ENCODE data around the gene KCTD8. TPM values are rescaled to one million over a fixed set of nuclear protein-coding genes. Genes with fewer than 3 reads are reported as not detected.

KCTD8 gene
- total RNA-seq, 2 experiments from 2014 or later, result not detected

DNA sequence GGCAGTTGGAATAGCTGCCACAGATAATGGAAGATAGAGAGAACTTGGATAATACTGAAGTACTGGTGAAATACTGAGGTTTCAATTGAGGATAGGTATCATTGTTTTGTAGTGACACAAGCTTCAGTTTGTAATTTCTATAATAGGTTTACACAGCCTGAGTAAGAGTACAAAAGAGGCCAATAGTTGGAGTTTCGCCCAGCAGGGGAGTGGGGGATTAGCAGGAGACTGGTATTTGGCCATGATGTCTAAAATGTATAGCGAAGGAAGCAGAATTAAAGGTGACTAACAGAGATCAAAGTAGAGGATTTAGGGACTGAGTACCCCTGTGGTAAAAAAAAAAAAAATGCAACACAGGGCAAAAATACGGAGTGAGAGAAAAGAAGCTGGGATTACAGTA, 129.5 kb downstream of the KCTD8 start:
- CTCF ChIA-PET, result no interaction called here
- H3K36me3 Mint-ChIP-seq (ENCODE audit: low read depth), result no peaks in the 10 kb centered on the region
- no peak for ATAC-seq (ENCODE audit: poor library complexity)
- Histone ChIP-seq H3K4me1 (ENCODE audit: insufficient read depth, low read length) (no peaks in the 10 kb centered on the region), H3K36me3 (ENCODE audit: insufficient read depth, low read length) (no peaks in the 10 kb centered on the region), H3K9me3 (ENCODE audit: control insufficient read depth in 1 of 2, insufficient read depth in 1 of 2, low read length in 2 of 2) (peaks cover 0 to 3% of the 10 kb centered on the region in 2 experiments), H3K4me3 (ENCODE audit: low read length) (no peak overlapping the region), H3K27me3 (ENCODE audit: control insufficient read depth in 1 of 2, insufficient read depth in 2 of 2, low read length in 2 of 2) (no peaks in the 10 kb centered on the region), H3K27ac (ENCODE audit: low read depth in 1 of 2, low read length in 2 of 2) (no peak overlapping the region)
- intact Hi-C loops (cut with DNase I, micrococcal nuclease), result no loop called here
- H3K27me3 Mint-ChIP-seq, result no peaks in the 10 kb centered on the region
- POLR2A ChIA-PET, result no interaction called here
- no peak overlapping the region for H3K27ac Mint-ChIP-seq
- H3K9me3 Mint-ChIP-seq, result peaks cover 2% of the 10 kb centered on the region
- H3K4me1 Mint-ChIP-seq (ENCODE audit: low read depth), result no peaks in the 10 kb centered on the region
- TF ChIP-seq, protein P1, sequence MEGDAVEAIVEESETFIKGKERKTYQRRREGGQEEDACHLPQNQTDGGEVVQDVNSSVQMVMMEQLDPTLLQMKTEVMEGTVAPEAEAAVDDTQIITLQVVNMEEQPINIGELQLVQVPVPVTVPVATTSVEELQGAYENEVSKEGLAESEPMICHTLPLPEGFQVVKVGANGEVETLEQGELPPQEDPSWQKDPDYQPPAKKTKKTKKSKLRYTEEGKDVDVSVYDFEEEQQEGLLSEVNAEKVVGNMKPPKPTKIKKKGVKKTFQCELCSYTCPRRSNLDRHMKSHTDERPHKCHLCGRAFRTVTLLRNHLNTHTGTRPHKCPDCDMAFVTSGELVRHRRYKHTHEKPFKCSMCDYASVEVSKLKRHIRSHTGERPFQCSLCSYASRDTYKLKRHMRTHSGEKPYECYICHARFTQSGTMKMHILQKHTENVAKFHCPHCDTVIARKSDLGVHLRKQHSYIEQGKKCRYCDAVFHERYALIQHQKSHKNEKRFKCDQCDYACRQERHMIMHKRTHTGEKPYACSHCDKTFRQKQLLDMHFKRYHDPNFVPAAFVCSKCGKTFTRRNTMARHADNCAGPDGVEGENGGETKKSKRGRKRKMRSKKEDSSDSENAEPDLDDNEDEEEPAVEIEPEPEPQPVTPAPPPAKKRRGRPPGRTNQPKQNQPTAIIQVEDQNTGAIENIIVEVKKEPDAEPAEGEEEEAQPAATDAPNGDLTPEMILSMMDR (IDR thresholded peaks at IDR 0.05), result no peak
- H3K4me3 Mint-ChIP-seq, result no peak overlapping the region
- DNase-seq, result no peak

DNA sequence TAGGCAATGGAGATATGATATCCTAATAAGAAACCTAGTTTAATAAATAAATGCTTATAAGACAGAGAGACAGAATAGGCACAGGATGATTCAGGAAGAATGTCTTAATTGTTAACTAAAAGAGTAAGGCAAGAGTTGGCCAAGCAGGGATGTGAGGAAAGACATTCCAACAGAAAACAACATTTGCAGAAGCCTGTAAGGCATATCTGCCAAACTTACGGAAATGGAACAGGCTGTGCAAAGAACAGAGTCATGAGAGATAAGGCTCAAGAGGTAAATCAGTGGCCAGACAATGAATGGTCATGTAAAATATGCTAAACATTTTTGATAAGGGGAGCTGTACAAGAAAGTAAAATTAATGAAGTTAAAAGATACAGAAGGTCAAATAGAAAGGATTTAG, 134.9 kb downstream of the KCTD8 start:
- Histone ChIP-seq H3K27ac (ENCODE audit: low read depth in 1 of 2, low read length in 2 of 2) (no peak overlapping the region), H3K9me3 (ENCODE audit: control insufficient read depth in 1 of 2, insufficient read depth in 1 of 2, low read length in 2 of 2) (peaks cover 0 to 3% of the 10 kb centered on the region in 2 experiments), H3K36me3 (ENCODE audit: insufficient read depth, low read length) (no peaks in the 10 kb centered on the region), H3K27me3 (ENCODE audit: control insufficient read depth in 1 of 2, insufficient read depth in 2 of 2, low read length in 2 of 2) (no peaks in the 10 kb centered on the region), H3K4me1 (ENCODE audit: insufficient read depth, low read length) (no peaks in the 10 kb centered on the region), H3K4me3 (ENCODE audit: low read length) (no peak overlapping the region)
- Mint-ChIP-seq H3K9me3 (peaks cover 2% of the 10 kb centered on the region), H3K4me1 (ENCODE audit: low read depth) (no peaks in the 10 kb centered on the region), H3K36me3 (ENCODE audit: low read depth) (no peaks in the 10 kb centered on the region), H3K27me3 (no peaks in the 10 kb centered on the region), H3K4me3 (no peak overlapping the region), H3K27ac (no peak overlapping the region)
- ChIA-PET CTCF (no interaction called here), POLR2A (no interaction called here)
- TF ChIP-seq, protein P1 (IDR thresholded peaks at IDR 0.05), result no peak
- no peak for ATAC-seq (ENCODE audit: poor library complexity)
- no peak for DNase-seq
- intact Hi-C loops (cut with DNase I, micrococcal nuclease), result no loop called here

DNA sequence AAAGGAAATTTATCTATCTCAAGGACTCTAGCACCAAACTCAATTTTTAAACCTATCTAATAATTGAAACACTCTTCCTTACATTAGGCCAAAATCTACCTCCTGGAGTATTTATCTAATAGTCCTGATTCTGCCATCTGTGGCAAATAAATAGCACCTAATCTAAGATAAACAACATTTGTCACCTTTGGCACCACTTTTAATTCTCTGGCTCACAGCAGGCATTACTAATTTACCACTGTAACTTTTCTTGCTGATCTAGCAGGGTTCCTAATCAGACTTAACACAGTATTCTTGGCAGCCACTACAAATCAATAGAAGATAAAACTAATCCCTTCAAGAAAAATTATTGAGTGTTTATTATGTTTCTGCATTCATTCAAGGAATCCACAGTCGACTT, 161.1 kb downstream of the KCTD8 start:
- Histone ChIP-seq H3K4me3 (ENCODE audit: low read length) (no peak overlapping the region), H3K4me1 (ENCODE audit: insufficient read depth, low read length) (no peaks in the 10 kb centered on the region), H3K27me3 (ENCODE audit: control insufficient read depth in 1 of 2, insufficient read depth in 2 of 2, low read length in 2 of 2) (no peaks in the 10 kb centered on the region), H3K9me3 (ENCODE audit: control insufficient read depth in 1 of 2, insufficient read depth in 1 of 2, low read length in 2 of 2) (peaks cover 0 to 3% of the 10 kb centered on the region in 2 experiments), H3K27ac (ENCODE audit: low read depth in 1 of 2, low read length in 2 of 2) (no peak overlapping the region), H3K36me3 (ENCODE audit: insufficient read depth, low read length) (no peaks in the 10 kb centered on the region)
- Mint-ChIP-seq H3K36me3 (ENCODE audit: low read depth) (no peaks in the 10 kb centered on the region), H3K27ac (no peak overlapping the region), H3K9me3 (peaks cover 7% of the 10 kb centered on the region), H3K4me1 (ENCODE audit: low read depth) (no peaks in the 10 kb centered on the region), H3K27me3 (no peaks in the 10 kb centered on the region), H3K4me3 (no peak overlapping the region)
- ChIA-PET CTCF (no interaction called here), POLR2A (no interaction called here)
- ATAC-seq (ENCODE audit: poor library complexity) (no peak), DNase-seq (no peak)
- intact Hi-C loops (cut with DNase I, micrococcal nuclease), result no loop called here
- TF ChIP-seq, protein P1 (IDR thresholded peaks at IDR 0.05), result no peak
